ENCODE results near the gene CABLES2. TPM values are rescaled to one million over a fixed set of nuclear protein-coding genes. Genes with fewer than 3 reads are reported as not detected.

The CABLES2 gene
- total RNA-seq, 4 donors from 2014 or later = 0.29 to 10.6 (median 2.6) TPM

GRCh38 chr20:62367633-62368391, 39.3 kb downstream of the CABLES2 start:
- H3K4me1 ChIP-seq = peaks cover 5 to 41% of the 10 kb centered on the region in 2 donors
- peak overlapping the region; percentile 83 to 84 for H3K27ac ChIP-seq
- H3K4me3 ChIP-seq = peak overlapping the region; percentile 57 to 67
- H3K27me3 ChIP-seq = no peaks in the 10 kb centered on the region
- H3K9me3 ChIP-seq = no peaks in the 10 kb centered on the region
- TF ChIP-seq POLR2A (IDR thresholded peaks at IDR 0.05) (no peak), CTCF (IDR thresholded peaks at IDR 0.05) (no peak)
- intact Hi-C loops (cut with DNase I; ENCODE audit: low total_unique reads) = no loop called here
- DNase-seq = peak in 1 of 2 donors; percentile 53
- no peaks in the 10 kb centered on the region for H3K36me3 ChIP-seq

GRCh38 chr20:62367136-62367632, 39.9 kb downstream of the CABLES2 start, which contains the start of gene LAMA5:
TSS of gene LAMA5 (minus strand) at chr20:62367312. CDS start at chr20:62367245, 67 bp downstream.
- Histone ChIP-seq H3K36me3 (no peaks in the 10 kb centered on the region), H3K4me1 (peaks cover 5 to 41% of the 10 kb centered on the region in 2 donors), H3K4me3 (peak within 1 kb of the TSS; percentile 57 to 67), H3K9me3 (no peaks in the 10 kb centered on the region), H3K27me3 (no peaks in the 10 kb centered on the region), H3K27ac (peak within 1 kb of the TSS; percentile 83 to 84)
- TF ChIP-seq CTCF (IDR thresholded peaks at IDR 0.05) = peak in 1 of 4 experiments; percentile 6
- TF ChIP-seq POLR2A (IDR thresholded peaks at IDR 0.05) = peak; percentile 45 to 77
- DNase-seq = no peak
- intact Hi-C loops (cut with DNase I; ENCODE audit: low total_unique reads) = no loop called here

GRCh38 chr20:62366370-62367135, 40.5 kb downstream of the CABLES2 start:
- intact Hi-C loops (cut with DNase I; ENCODE audit: low total_unique reads) = no loop called here
- DNase-seq = no peak
- no peak for TF ChIP-seq POLR2A (IDR thresholded peaks at IDR 0.05)

GRCh38 chr20:62365814-62366369, 41.2 kb downstream of the CABLES2 start:
- Histone ChIP-seq H3K27ac (peak overlapping the region; percentile 83 to 84), H3K27me3 (no peaks in the 10 kb centered on the region), H3K4me3 (peak overlapping the region; percentile 57 to 67), H3K9me3 (no peaks in the 10 kb centered on the region), H3K36me3 (no peaks in the 10 kb centered on the region), H3K4me1 (peaks cover 5 to 48% of the 10 kb centered on the region in 2 donors)
- no peak for DNase-seq
- no peak for TF ChIP-seq POLR2A (IDR thresholded peaks at IDR 0.05)
- TF ChIP-seq CTCF (IDR thresholded peaks at IDR 0.05) = no peak
- intact Hi-C loops (cut with DNase I; ENCODE audit: low total_unique reads) = no loop called here

More at GRCh38 chr20:62366370-62367135, 40.5 kb downstream of the CABLES2 start:
- Histone ChIP-seq H3K4me3 (peak overlapping the region; percentile 57 to 67), H3K36me3 (no peaks in the 10 kb centered on the region), H3K27me3 (no peaks in the 10 kb centered on the region), H3K27ac (peak overlapping the region; percentile 83 to 84), H3K9me3 (no peaks in the 10 kb centered on the region), H3K4me1 (peaks cover 5 to 41% of the 10 kb centered on the region in 2 donors)

GRCh38 chr20:62364911-62365736, 42.0 kb downstream of the CABLES2 start:
- H3K4me1 ChIP-seq = peaks cover 5 to 47% of the 10 kb centered on the region in 2 donors
- TF ChIP-seq POLR2A (IDR thresholded peaks at IDR 0.05) = no peak
- TF ChIP-seq CTCF (IDR thresholded peaks at IDR 0.05) = no peak
- DNase-seq = peak in 1 of 2 donors; percentile 36

More at GRCh38 chr20:62364911-62365736, 42.0 kb downstream of the CABLES2 start:
- H3K27me3 ChIP-seq = no peaks in the 10 kb centered on the region
- H3K4me3 ChIP-seq = peak overlapping the region in 1 of 2 donors; percentile 57
- intact Hi-C loops (cut with DNase I; ENCODE audit: low total_unique reads) = no loop called here
- no peaks in the 10 kb centered on the region for H3K36me3 ChIP-seq
- no peaks in the 10 kb centered on the region for H3K9me3 ChIP-seq
- H3K27ac ChIP-seq = peak overlapping the region; percentile 83 to 84

All from uterus (tissue), 4 donors.